H7 (cell line): Measurements from ENCODE around the gene CYBC1. TPM values are rescaled to one million over a fixed set of nuclear protein-coding genes. Genes with fewer than 3 reads are reported as not detected.

Experiments
- DNase-seq: peaks from one replicate; pipeline ENCODE4 v3.0.0; 2012
- H3K27me3 ChIP-seq: 2 replicates; pipeline ENCODE4 v1.6.0; 2011; ENCODE audit warnings: mild to moderate bottlenecking, low read length; ENCODE audit not compliant: control insufficient read depth, insufficient read depth
- H3K36me3 ChIP-seq: replicated peaks from 2 replicates; pipeline ENCODE4 v1.5.1; 2011; ENCODE audit warnings: low read length; ENCODE audit not compliant: control insufficient read depth, insufficient read depth
- H3K4me3 ChIP-seq: 2 replicates; pipeline ENCODE4 v1.5.1; 2011; ENCODE audit warnings: low read depth, mild to moderate bottlenecking, control low read depth, low read length, moderate library complexity; ENCODE audit not compliant: insufficient read depth
- total RNA-seq: library from RNA; depleted of rRNA; stranded (reverse); fragments of >200 nt; shearing (Covaris generic); gene quantifications from 2 replicates; pipeline ENCODE4 v1.2.3, GENCODE V29; 2014

The CYBC1 gene
- total RNA-seq, 1 experiment from 2014 or later, result 62.8 TPM

DNA sequence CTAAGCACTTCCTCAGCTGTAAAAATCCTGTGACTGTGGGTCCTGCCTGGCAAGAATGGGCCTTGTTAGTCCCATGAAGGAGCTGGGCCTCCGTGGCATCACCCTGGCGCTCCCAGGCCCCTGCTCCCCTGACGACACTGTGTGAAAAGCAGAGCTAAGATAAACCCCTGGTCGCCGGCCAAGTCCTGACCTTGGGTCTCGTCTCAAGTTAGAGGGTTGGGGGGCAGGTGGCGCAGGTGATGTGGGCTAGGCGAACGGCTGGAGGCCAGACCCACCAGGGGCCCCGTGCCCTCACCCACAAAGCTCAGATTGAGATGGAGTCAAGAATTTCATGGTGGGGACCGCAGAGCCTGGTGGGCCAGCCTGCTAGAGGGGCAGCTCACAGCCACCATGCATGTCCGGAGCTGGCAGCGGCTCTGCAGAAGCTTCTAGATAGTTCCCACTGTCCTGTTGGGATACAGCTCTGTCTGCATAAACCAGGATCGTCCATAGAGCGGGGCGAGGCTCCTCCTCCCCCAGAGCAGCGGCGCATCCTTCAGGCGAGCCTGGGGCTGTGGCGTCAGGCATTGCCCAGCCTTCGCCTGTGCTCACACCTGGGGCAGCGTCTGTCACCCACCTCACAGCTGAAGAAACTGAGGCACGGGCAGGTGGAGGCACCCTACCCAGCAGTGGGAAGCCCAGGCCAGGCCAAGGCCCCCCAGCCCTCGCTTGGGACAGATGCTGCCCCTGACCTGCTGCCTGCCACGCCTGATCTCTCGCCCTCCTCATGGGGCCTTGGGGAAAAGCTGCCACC is 12.0 kb downstream of the CYBC1 start:
- H3K36me3 ChIP-seq, result peaks cover 1% of the 10 kb centered on the region; the same call in 1 of the 2 replicates
- no peak overlapping the region for H3K4me3 ChIP-seq
- DNase-seq, result peak; percentile 68
- H3K27me3 ChIP-seq, result no peaks in the 10 kb centered on the region

GRCh38 chr17:82437325-82437668 is 13.3 kb downstream of the CYBC1 start:
- H3K4me3 ChIP-seq, result no peak overlapping the region
- no peaks in the 10 kb centered on the region for H3K36me3 ChIP-seq
- H3K27me3 ChIP-seq, result no peaks in the 10 kb centered on the region
- DNase-seq, result no peak

DNA sequence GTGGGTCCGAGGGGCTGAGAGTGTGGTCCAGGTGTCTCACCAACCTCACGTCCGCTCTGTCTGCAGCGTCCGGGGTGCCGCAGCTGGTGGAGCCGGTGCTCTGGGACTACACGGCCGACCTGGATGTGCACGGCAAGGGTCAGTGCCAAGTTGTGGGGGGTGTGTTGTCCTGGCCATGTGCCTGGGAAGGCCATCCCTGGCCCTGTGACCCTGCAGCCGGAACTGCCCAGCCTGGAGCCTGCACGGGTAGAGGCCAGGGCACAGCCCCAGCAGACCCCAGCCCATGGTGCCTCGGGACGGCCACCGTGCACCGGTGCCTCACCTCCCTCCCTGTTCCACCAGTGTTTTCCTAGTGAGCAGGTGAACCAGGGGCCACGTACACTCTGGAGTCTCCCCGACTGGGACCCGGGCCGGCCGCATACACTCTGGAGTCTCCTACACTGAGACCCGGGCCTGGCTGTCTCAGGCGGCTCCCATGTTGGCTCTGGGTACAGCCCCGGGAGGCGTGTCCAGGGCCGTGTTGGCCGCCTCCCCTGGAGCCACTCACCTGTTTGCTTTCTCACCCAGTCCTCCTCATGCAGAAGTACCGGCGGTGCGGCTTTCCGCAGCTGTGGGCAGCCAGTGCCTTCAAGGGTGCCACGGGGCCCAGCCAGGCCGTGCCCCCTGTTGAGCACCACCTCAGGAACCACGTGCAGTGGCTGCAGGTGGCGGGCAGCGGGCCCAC is 13.8 kb downstream of the CYBC1 start:
- Histone ChIP-seq H3K36me3 (no peaks in the 10 kb centered on the region), H3K4me3 (no peak overlapping the region), H3K27me3 (no peaks in the 10 kb centered on the region)
- peak; percentile 70 for DNase-seq

DNA sequence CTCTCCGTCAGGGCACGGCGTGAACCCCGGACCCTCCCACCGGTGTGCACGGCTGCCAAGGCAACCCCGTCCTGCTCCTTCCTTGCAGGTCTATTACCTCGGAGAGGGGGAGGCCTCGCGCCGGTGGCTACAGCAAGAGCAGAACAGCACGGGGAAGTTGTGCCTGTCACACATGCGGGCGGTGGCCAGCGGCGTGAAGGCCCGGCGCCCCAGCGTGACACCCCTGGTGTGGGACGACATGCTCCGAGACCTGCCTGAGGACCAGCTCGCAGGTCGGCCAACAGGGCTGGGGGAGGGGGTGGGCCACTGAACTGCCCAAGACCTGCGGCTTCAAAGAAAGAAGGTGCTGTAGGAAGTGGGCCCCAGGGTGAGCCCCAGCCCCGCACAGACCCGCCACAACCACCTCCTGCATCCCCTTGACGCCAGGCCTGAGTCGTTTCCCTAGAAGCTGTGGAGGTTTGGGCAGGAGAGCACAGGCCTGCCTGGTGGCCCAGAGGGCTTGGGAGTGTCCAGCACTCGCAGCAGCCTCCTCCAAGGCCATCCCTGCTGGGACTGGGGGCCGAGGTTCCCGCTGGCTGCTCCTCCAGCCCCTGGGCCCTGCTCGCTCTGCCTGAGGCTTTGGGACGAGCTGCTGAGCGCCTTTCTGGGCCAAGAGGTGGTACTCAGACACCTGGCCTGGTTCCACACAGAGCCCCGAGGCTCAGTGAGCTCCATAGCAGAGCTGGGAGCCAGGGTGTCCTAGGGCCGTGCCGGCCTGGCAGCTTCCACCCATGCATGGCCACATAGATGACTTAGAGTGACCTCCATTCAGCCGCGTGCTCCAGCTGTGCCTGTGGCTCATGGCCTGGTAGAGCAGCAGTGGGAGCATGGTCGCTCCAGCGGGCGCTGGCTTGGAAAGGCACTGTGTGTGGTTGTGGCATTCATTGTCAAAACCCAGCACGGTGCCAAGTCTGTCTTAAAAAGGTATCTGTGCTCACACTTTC is 14.7 kb downstream of the CYBC1 start:
- DNase-seq, result peak; percentile 72
- no peaks in the 10 kb centered on the region for H3K27me3 ChIP-seq
- H3K4me3 ChIP-seq, result no peak overlapping the region
- H3K36me3 ChIP-seq, result no peaks in the 10 kb centered on the region

DNA sequence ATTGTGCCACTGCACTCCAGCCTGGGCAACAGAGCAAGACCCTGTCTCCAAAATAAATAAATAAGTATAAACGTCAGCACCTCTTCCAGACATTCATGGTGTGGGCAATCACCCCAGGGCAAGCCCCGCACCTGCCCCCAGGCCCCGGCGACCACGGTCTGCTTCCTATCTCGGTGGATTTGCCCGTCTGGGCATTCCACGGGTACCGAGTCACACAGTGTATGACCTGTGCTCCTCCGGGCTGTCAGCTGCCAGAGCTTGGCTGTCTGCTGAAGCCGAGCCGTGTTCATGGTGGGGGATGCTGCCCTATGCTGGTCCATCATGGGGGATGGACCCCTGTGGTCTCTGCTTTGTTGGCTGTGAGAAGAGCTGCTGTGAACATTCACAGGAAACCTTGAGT is 15.4 kb downstream of the CYBC1 start:
- no peaks in the 10 kb centered on the region for H3K27me3 ChIP-seq
- no peak for DNase-seq

DNA sequence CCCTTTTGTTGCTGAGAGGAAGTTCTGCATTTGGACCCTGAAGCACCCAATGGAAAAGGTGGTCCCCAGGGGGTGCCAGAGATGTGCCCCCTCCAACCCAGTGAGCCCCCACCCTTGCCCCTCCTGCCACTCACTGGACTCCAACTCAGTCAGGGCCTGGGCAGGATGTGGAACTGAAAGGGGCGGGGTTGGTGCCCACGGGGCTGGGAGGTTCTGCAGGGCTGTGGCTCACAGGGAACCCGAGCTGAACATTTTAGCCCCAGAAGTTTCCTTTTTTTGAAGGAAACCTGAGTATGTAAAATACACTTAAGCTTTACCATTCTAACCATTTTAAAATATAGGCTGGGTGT is 16.4 kb downstream of the CYBC1 start:
- Histone ChIP-seq H3K36me3 (no peaks in the 10 kb centered on the region), H3K27me3 (no peaks in the 10 kb centered on the region), H3K4me3 (no peak overlapping the region)
- no peak for DNase-seq

More for the DNA sequence above, 15.4 kb downstream of the CYBC1 start:
- H3K4me3 ChIP-seq, result no peak overlapping the region
- H3K36me3 ChIP-seq, result no peaks in the 10 kb centered on the region

- Histone ChIP-seq H3K36me3 (no peaks in the 10 kb centered on the region), H3K4me3 (no peak overlapping the region), H3K27me3 (no peaks in the 10 kb centered on the region)
- peak; percentile 50 for DNase-seq
Observed at GRCh38 chr17:82433560-82434215, 16.9 kb downstream of the CYBC1 start.

DNA sequence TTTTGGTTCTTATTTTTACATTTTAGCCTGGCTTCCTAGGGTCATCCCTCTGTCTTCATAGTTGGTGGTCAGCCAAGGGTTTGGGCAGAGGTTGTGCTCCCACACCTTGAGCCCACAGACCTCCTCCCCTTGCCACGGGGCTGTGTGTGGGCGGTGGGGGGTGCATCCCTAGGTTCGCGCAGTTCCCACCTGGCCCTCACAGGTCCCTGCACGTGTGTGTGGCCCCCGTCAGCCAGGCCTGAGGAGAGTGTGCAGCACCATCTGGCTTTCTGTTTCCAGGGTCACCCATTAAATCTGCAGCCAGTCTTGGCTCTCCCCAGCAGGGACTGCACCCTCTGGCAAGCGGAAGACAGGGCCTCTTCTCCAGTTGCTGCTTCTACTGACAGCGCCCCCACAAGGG is 18.5 kb downstream of the CYBC1 start:
- Histone ChIP-seq H3K4me3 (no peak overlapping the region), H3K27me3 (no peaks in the 10 kb centered on the region), H3K36me3 (no peaks in the 10 kb centered on the region)
- peak; percentile 42 for DNase-seq

DNA sequence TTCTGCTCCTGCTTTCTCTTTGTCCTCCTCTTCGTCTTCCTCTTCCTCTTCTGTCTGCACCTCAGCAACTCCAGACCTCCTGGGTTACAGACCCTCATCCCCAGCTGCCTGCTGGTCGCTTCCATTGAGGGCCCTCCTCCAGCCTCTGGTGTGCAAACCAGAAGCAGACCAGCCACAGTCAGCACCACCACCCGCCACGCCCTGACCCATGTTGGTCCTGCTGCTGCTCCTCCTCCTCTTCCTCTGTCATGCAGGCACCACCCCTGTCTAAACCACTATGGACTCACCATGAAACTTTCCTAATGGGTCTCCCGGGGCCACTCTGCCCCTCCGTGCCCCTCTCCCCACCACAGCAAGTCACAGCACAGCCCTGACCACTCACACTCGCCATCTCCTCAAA is 20.7 kb downstream of the CYBC1 start:
- DNase-seq, result peak; percentile 16
- no peak overlapping the region for H3K4me3 ChIP-seq
- no peaks in the 10 kb centered on the region for H3K27me3 ChIP-seq
- H3K36me3 ChIP-seq, result no peaks in the 10 kb centered on the region

GRCh38 chr17:82428546-82428945 is 22.0 kb downstream of the CYBC1 start:
- peak; percentile 20 for DNase-seq
- no peaks in the 10 kb centered on the region for H3K27me3 ChIP-seq
- no peaks in the 10 kb centered on the region for H3K36me3 ChIP-seq
- H3K4me3 ChIP-seq, result no peak overlapping the region

DNA sequence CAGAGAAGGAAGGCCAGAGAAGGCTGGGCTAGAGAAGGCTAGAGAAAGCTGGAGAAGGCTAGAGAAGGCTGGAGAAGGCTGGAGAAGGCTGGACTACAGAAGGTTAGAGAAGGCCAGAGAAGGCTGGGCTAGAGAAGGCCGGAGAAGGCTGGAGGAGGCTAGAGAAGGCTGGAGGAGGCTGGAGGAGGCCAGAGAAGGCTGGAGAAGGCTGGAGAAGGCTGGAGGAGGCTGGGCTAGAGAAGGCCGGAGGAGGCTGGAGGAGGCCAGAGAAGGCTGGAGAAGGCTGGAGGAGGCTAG is 25.7 kb downstream of the CYBC1 start:
- no peaks in the 10 kb centered on the region for H3K27me3 ChIP-seq
- no peak overlapping the region for H3K4me3 ChIP-seq
- H3K36me3 ChIP-seq, result 0 out of 2 replicates have a peak, but pooled peaks cover 3% of the 10 kb centered on the region
- DNase-seq, result no peak

- DNase-seq, result peak; percentile 87
- 0 out of 2 replicates have a peak, but pooled peaks cover 3% of the 10 kb centered on the region for H3K36me3 ChIP-seq
- H3K27me3 ChIP-seq, result no peaks in the 10 kb centered on the region
- H3K4me3 ChIP-seq, result no peak overlapping the region
Observed at GRCh38 chr17:82424001-82424862, 26.3 kb downstream of the CYBC1 start.

DNA sequence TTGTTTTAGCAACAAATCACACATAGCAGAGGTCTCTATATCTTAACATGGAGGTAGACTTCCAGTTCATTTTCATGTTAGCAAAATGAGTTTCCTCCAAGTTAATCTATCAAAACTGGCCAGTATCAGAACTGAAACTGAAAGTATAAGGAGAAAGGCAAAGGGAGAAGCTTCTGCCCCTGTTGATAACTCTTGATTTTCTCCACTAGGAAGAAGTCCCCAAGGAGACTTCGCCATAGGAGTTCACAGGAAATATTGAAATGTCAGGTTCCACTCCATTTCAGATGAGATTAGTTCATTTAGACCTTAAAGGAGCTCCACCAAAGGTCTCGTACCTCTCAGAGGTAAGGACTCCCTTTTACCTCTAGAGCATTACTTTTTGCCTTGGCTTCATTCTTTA is 31.0 kb downstream of the CYBC1 start:
- no peak overlapping the region for H3K4me3 ChIP-seq
- H3K27me3 ChIP-seq, result no peaks in the 10 kb centered on the region; the same call in 1 of the 2 replicates
- 0 out of 2 replicates have a peak, but pooled peaks cover 3% of the 10 kb centered on the region for H3K36me3 ChIP-seq
- no peak for DNase-seq
